Stomach smooth muscle (tissue), 2 donors: ENCODE data around the gene ZBTB40.

Experiments used
- H3K27ac ChIP-seq: one replicate; pipeline ENCODE4 v1.7.0; 2013; ENCODE audit warnings: mild to moderate bottlenecking, low read length, inconsistent platforms
- H3K27me3 ChIP-seq, 2 donors: one replicate each; pipeline ENCODE4 v1.7.0; 2013; ENCODE audit warnings: low read length in 2 of 2; ENCODE audit not compliant: insufficient read depth in 2 of 2, control insufficient read depth in 1 of 2
- H3K36me3 ChIP-seq, 2 donors: one replicate each; pipeline ENCODE4 v1.7.0; 2013; ENCODE audit warnings: low read length in 2 of 2; ENCODE audit not compliant: control insufficient read depth in 2 of 2, insufficient read depth in 2 of 2
- H3K4me1 ChIP-seq: one replicate; pipeline ENCODE4 v1.7.0; 2013; ENCODE audit warnings: low read length; ENCODE audit not compliant: control insufficient read depth, insufficient read depth
- H3K4me3 ChIP-seq, 2 donors: one replicate each; pipeline ENCODE4 v1.7.0; 2013; ENCODE audit warnings: low read length in 2 of 2
- H3K9ac ChIP-seq, 2 donors: one replicate each; pipeline ENCODE4 v1.7.0; 2013; ENCODE audit warnings: low read length in 2 of 2, mild to moderate bottlenecking in 1 of 2
- H3K9me3 ChIP-seq, 2 donors: one replicate each; pipeline ENCODE4 v1.7.0; 2013; ENCODE audit warnings: low read length in 2 of 2; ENCODE audit not compliant: control insufficient read depth in 2 of 2
- donor health status: healthy.
- donor health status: Pancreatic carcinoma.

The ZBTB40 gene

GRCh38 chr1:22488319-22488718 is 36.7 kb downstream of the ZBTB40 start:
- no peak overlapping the region for H3K27ac ChIP-seq
- H3K27me3 ChIP-seq = no peaks in the 10 kb centered on the region
- H3K4me3 ChIP-seq = no peak overlapping the region
- H3K9me3 ChIP-seq = no peaks in the 10 kb centered on the region
- H3K9ac ChIP-seq = no peak overlapping the region
- H3K4me1 ChIP-seq = no peaks in the 10 kb centered on the region
- H3K36me3 ChIP-seq = peaks cover 8 to 11% of the 10 kb centered on the region in 2 donors

- H3K36me3 ChIP-seq = peaks cover 8 to 14% of the 10 kb centered on the region in 2 donors
- no peaks in the 10 kb centered on the region for H3K27me3 ChIP-seq
- no peak overlapping the region for H3K27ac ChIP-seq
- H3K4me3 ChIP-seq = no peak overlapping the region
- H3K4me1 ChIP-seq = no peaks in the 10 kb centered on the region
- H3K9me3 ChIP-seq = no peaks in the 10 kb centered on the region
- H3K9ac ChIP-seq = no peak overlapping the region
These were observed 37.6 kb downstream of the ZBTB40 start for GRCh38 chr1:22489278-22489677.

GRCh38 chr1:22489823-22490222 is 38.2 kb downstream of the ZBTB40 start:
- Histone ChIP-seq H3K4me1 (no peaks in the 10 kb centered on the region), H3K4me3 (no peak overlapping the region), H3K27me3 (no peaks in the 10 kb centered on the region), H3K9ac (no peak overlapping the region), H3K9me3 (no peaks in the 10 kb centered on the region), H3K36me3 (peaks cover 8 to 14% of the 10 kb centered on the region in 2 donors), H3K27ac (no peak overlapping the region)

GRCh38 chr1:22490309-22490708 is 38.7 kb downstream of the ZBTB40 start:
- Histone ChIP-seq H3K27me3 (no peaks in the 10 kb centered on the region), H3K4me1 (no peaks in the 10 kb centered on the region), H3K9ac (no peak overlapping the region), H3K9me3 (no peaks in the 10 kb centered on the region), H3K36me3 (peaks cover 8 to 14% of the 10 kb centered on the region in 2 donors), H3K4me3 (no peak overlapping the region), H3K27ac (no peak overlapping the region)

- peaks cover 10 to 14% of the 10 kb centered on the region in 2 donors for H3K36me3 ChIP-seq
These were observed 40.5 kb downstream of the ZBTB40 start for GRCh38 chr1:22491995-22492715.

GRCh38 chr1:22494144-22494543 is 42.5 kb downstream of the ZBTB40 start:
- Histone ChIP-seq H3K9me3 (no peaks in the 10 kb centered on the region), H3K4me1 (peaks cover under 1% of the 10 kb centered on the region), H3K27ac (no peak overlapping the region), H3K36me3 (peaks cover 10 to 14% of the 10 kb centered on the region in 2 donors), H3K4me3 (no peak overlapping the region), H3K9ac (no peak overlapping the region), H3K27me3 (no peaks in the 10 kb centered on the region)

More at GRCh38 chr1:22491995-22492715, 40.5 kb downstream of the ZBTB40 start:
- H3K9me3 ChIP-seq = no peaks in the 10 kb centered on the region
- no peak overlapping the region for H3K9ac ChIP-seq
- H3K27me3 ChIP-seq = no peaks in the 10 kb centered on the region
- no peak overlapping the region for H3K4me3 ChIP-seq
- no peak overlapping the region for H3K27ac ChIP-seq
- H3K4me1 ChIP-seq = no peaks in the 10 kb centered on the region

- no peak overlapping the region for H3K9ac ChIP-seq
- peaks cover 6% of the 10 kb centered on the region for H3K4me1 ChIP-seq
- H3K36me3 ChIP-seq = peaks cover 9 to 14% of the 10 kb centered on the region in 2 donors
These were observed 43.4 kb downstream of the ZBTB40 start for GRCh38 chr1:22494943-22495579.

GRCh38 chr1:22496536-22497160 is 45.0 kb downstream of the ZBTB40 start:
- H3K36me3 ChIP-seq = peaks cover 4 to 11% of the 10 kb centered on the region in 2 donors
- H3K9ac ChIP-seq = no peak overlapping the region
- no peaks in the 10 kb centered on the region for H3K9me3 ChIP-seq
- no peak overlapping the region for H3K27ac ChIP-seq
- H3K4me3 ChIP-seq = no peak overlapping the region
- H3K27me3 ChIP-seq = no peaks in the 10 kb centered on the region
- H3K4me1 ChIP-seq = peaks cover 12% of the 10 kb centered on the region

More at GRCh38 chr1:22494943-22495579, 43.4 kb downstream of the ZBTB40 start:
- Histone ChIP-seq H3K27me3 (no peaks in the 10 kb centered on the region), H3K4me3 (no peak overlapping the region), H3K27ac (no peak overlapping the region), H3K9me3 (no peaks in the 10 kb centered on the region)

GRCh38 chr1:22498463-22498862 is 46.8 kb downstream of the ZBTB40 start:
- no peaks in the 10 kb centered on the region for H3K27me3 ChIP-seq
- H3K27ac ChIP-seq = no peak overlapping the region
- H3K9me3 ChIP-seq = no peaks in the 10 kb centered on the region
- no peak overlapping the region for H3K9ac ChIP-seq
- peaks cover 12% of the 10 kb centered on the region for H3K4me1 ChIP-seq
- peaks cover 6 to 11% of the 10 kb centered on the region in 2 donors for H3K36me3 ChIP-seq
- H3K4me3 ChIP-seq = no peak overlapping the region

- Histone ChIP-seq H3K27ac (no peak overlapping the region), H3K4me3 (no peak overlapping the region), H3K36me3 (peaks cover 6 to 8% of the 10 kb centered on the region in 2 donors), H3K9me3 (no peaks in the 10 kb centered on the region), H3K4me1 (peaks cover 12% of the 10 kb centered on the region), H3K9ac (no peak overlapping the region), H3K27me3 (no peaks in the 10 kb centered on the region)
These were observed 48.4 kb downstream of the ZBTB40 start for GRCh38 chr1:22500058-22500457.
